HFF-Myc (cell line): ENCODE results near the gene PGGHG.
"Not testable (repeated sequence)": the region's sequence is repeated elsewhere in the genome, so short reads cannot be mapped to it uniquely, and the experiment has no call there.

Experiments
- DNase-seq: peaks from one replicate; pipeline ENCODE4 v3.0.0-alpha.2; 2011; ENCODE audit warnings: low read depth; ENCODE audit errors: extremely low read depth
- H3K4me3 ChIP-seq: replicated peaks from 2 replicates; pipeline ENCODE4 v1.5.1; 2011; ENCODE audit warnings: low read depth, mild to moderate bottlenecking, control low read depth, low read length
- CTCF ChIP-seq: IDR thresholded peaks from 2 replicates; pipeline ENCODE4 v1.5.1; 2012; ENCODE audit warnings: mild to moderate bottlenecking, low read depth, low read length, control low read depth; ENCODE audit errors: missing control alignments

The PGGHG gene

GRCh38 chr11:313787-314553, 25.0 kb downstream of the PGGHG start, which contains the start of gene IFITM1:
IFITM1 (plus strand) TSS chr11:314040; CDS start chr11:314171, 131 bp downstream.
- peak; percentile 80 for DNase-seq
- peak within 1 kb of the TSS; percentile 67 for H3K4me3 ChIP-seq
- TF ChIP-seq CTCF, result no peak

GRCh38 chr11:314554-314875, 25.6 kb downstream of the PGGHG start:
- not testable (repeated sequence) for DNase-seq
- peak overlapping the region; percentile 67 for H3K4me3 ChIP-seq

GRCh38 chr11:315051-315481, 26.1 kb downstream of the PGGHG start:
- TF ChIP-seq CTCF, result no peak
- H3K4me3 ChIP-seq, result peak overlapping the region; percentile 67
- DNase-seq, result no peak

- peak overlapping the region; percentile 67 for H3K4me3 ChIP-seq
- DNase-seq, result no peak
Measured at GRCh38 chr11:315516-315994, 26.6 kb downstream of the PGGHG start.

GRCh38 chr11:316031-316701, 27.2 kb downstream of the PGGHG start:
- no peak for DNase-seq
- peak overlapping the region; percentile 67 for H3K4me3 ChIP-seq
- TF ChIP-seq CTCF, result no peak

More at GRCh38 chr11:315516-315994, 26.6 kb downstream of the PGGHG start:
- no peak for TF ChIP-seq CTCF

- no peak for TF ChIP-seq CTCF
- DNase-seq, result no peak
- H3K4me3 ChIP-seq, result peak overlapping the region; percentile 67; the same call in 1 of the 2 replicates
Measured at GRCh38 chr11:316891-317301, 28.0 kb downstream of the PGGHG start.

GRCh38 chr11:317668-318404, 28.9 kb downstream of the PGGHG start:
- H3K4me3 ChIP-seq, DNase-seq: not testable (repeated sequence)

- peak overlapping the region; percentile 80 for H3K4me3 ChIP-seq
Measured at GRCh38 chr11:318405-319120, 29.6 kb downstream of the PGGHG start.

GRCh38 chr11:319121-319887, 30.4 kb downstream of the PGGHG start:
- not testable (repeated sequence) for DNase-seq
- H3K4me3 ChIP-seq, result peak overlapping the region; percentile 80

More at GRCh38 chr11:318405-319120, 29.6 kb downstream of the PGGHG start:
- DNase-seq, result not testable (repeated sequence)

GRCh38 chr11:319888-320273, 31.0 kb downstream of the PGGHG start:
- not testable (repeated sequence) for DNase-seq
- peak overlapping the region; percentile 80 for H3K4me3 ChIP-seq
